ENCODE results near the gene RHBDL2.

DNA sequence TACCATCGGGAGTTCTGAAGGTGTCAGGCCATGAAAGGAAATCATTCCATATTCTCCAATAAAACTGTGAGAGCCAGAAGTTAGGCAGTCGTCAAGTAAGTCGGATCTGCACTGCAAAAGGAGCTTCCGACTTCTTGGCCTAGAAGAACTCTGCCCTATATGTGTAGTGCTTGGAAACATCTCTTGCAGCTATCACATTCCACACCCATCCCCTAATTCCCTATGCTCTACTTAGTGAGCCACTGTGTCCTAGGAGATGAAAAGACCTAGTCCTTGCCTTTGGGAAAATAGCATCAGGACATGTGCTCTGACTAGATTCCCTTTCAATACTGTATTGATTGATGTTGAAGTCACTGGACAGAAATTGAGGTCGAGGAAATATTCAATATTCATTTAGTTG lies 52.0 kb downstream of the RHBDL2 start:
- TF ChIP-seq POLR2A (IDR thresholded peaks at IDR 0.05; ENCODE audit: low read depth) = no peak
- TF ChIP-seq, protein P1, sequence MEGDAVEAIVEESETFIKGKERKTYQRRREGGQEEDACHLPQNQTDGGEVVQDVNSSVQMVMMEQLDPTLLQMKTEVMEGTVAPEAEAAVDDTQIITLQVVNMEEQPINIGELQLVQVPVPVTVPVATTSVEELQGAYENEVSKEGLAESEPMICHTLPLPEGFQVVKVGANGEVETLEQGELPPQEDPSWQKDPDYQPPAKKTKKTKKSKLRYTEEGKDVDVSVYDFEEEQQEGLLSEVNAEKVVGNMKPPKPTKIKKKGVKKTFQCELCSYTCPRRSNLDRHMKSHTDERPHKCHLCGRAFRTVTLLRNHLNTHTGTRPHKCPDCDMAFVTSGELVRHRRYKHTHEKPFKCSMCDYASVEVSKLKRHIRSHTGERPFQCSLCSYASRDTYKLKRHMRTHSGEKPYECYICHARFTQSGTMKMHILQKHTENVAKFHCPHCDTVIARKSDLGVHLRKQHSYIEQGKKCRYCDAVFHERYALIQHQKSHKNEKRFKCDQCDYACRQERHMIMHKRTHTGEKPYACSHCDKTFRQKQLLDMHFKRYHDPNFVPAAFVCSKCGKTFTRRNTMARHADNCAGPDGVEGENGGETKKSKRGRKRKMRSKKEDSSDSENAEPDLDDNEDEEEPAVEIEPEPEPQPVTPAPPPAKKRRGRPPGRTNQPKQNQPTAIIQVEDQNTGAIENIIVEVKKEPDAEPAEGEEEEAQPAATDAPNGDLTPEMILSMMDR (IDR thresholded peaks at IDR 0.05) = no peak
